Breast epithelium (tissue), 3 donors: ENCODE data around the gene TMEM45B.

Experiments
- POLR2A ChIP-seq: fragments of 450-650 bp; IDR thresholded peaks from one replicate; pipeline ENCODE4 v1.6.1; 2016; ENCODE audit warnings: antibody characterized with exemption, mild to moderate bottlenecking, moderate library complexity
- POLR2AphosphoS5 ChIP-seq, 3 donors: sonication (generic); formaldehyde crosslinking; IDR thresholded peaks; one replicate each; pipeline ENCODE4 v1.6.1; 2017; ENCODE audit warnings: antibody characterized with exemption in 3 of 3
- TF ChIP-seq, protein P1 (sequence below), 3 donors: fragments of 450-650 bp; IDR thresholded peaks; one replicate each; pipeline ENCODE4 v1.5.1; 2016 to 2017; ENCODE audit warnings: antibody characterized with exemption in 3 of 3, mild to moderate bottlenecking in 3 of 3, moderate library complexity in 3 of 3

DNA sequence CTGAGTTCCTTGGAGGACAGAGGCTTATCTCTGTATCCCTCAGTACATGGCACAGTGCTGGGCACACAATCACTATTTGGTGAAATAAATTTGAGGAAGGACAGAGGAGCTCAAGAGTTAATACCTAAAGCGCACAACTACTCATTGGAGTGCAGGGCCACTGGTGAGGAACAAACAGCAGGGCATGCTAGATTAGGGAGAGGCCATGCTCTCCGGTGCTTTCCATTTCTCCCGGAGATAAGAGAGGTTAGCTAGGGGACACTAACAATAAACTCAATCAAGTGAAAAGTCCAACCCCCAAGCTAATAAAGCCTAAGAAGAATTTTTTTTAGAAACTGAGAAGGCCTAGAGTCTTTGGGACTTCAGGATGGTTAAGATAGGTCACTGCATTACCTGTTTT is 50.7 kb downstream of the TMEM45B start:
- TF ChIP-seq, protein P1, sequence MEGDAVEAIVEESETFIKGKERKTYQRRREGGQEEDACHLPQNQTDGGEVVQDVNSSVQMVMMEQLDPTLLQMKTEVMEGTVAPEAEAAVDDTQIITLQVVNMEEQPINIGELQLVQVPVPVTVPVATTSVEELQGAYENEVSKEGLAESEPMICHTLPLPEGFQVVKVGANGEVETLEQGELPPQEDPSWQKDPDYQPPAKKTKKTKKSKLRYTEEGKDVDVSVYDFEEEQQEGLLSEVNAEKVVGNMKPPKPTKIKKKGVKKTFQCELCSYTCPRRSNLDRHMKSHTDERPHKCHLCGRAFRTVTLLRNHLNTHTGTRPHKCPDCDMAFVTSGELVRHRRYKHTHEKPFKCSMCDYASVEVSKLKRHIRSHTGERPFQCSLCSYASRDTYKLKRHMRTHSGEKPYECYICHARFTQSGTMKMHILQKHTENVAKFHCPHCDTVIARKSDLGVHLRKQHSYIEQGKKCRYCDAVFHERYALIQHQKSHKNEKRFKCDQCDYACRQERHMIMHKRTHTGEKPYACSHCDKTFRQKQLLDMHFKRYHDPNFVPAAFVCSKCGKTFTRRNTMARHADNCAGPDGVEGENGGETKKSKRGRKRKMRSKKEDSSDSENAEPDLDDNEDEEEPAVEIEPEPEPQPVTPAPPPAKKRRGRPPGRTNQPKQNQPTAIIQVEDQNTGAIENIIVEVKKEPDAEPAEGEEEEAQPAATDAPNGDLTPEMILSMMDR (IDR thresholded peaks at IDR 0.05) = no peak
- no peak for TF ChIP-seq POLR2A
- no peak for TF ChIP-seq POLR2AphosphoS5 (IDR thresholded peaks at IDR 0.05)
